GM18867 (cell line): ENCODE results near the gene SVBP.
A peak's percentile ranks its signal among the peaks of the same experiment; 100 is the strongest.
"Not testable (repeated sequence)": the region's sequence is repeated elsewhere in the genome, so short reads cannot be mapped to it uniquely, and the experiment has no call there.

Source experiments
- ATAC-seq: cut with Tn5 transposase; IDR thresholded peaks from one replicate; pipeline ENCODE4 v1.9.1; 2021; ENCODE audit warnings: mild to moderate bottlenecking, moderate library complexity; ENCODE audit not compliant: unreplicated experiment

SVBP gene

GRCh38 chr1:42816585-42817439, at the start of gene SVBP, which contains the start of gene ERMAP:
Gene SVBP, minus strand, starts transcription at chr1:42817397. Its CDS starts 853 bp downstream, at chr1:42816544.
Gene ERMAP, plus strand, starts transcription at chr1:42817122. Its CDS starts 13,327 bp downstream, at chr1:42830449.
- ATAC-seq, result peak; percentile 82

DNA sequence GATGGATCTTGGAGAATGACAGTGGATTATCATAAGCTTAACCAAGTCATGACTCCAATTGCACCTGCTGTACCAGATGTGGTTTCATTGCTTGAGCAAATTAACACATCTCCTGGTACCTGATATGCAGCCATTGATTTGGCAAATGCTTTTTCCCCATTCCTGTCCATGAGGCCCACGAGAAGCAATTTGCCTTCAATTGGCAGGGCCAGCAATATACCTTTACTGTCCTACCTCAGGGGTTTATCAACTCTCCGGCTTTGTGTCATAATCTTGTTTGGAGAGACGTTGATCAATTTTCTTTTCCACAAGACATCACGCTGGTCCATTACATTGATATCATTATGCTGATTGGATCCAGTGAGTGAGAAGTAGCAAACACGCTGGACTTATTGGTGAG, 49.4 kb upstream of the SVBP start:
- no peak for ATAC-seq

GRCh38 chr1:42861014-42861399, 43.8 kb upstream of the SVBP start:
- ATAC-seq, result no peak

- ATAC-seq, result no peak
These were observed 43.3 kb upstream of the SVBP start for GRCh38 chr1:42860339-42861013.

DNA sequence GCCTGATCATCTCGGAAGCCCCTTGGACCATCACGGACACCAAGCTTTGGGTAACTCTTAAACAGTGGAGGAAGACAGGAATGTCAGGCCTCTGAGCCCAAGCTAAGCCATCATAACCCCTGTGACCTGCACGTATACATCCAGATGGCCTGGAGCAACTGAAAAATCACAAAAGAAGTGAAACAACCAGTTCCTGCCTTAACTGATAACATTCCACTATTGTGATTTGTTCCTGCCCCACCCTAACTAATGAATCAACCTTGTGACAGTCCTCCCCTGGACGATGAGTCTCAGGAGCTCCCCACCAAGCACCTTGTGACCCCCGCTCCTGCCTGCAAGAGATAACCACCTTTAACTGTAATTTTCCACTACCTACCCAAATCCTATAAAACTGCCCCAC, 42.2 kb upstream of the SVBP start:
- ATAC-seq, result not testable (repeated sequence)

DNA sequence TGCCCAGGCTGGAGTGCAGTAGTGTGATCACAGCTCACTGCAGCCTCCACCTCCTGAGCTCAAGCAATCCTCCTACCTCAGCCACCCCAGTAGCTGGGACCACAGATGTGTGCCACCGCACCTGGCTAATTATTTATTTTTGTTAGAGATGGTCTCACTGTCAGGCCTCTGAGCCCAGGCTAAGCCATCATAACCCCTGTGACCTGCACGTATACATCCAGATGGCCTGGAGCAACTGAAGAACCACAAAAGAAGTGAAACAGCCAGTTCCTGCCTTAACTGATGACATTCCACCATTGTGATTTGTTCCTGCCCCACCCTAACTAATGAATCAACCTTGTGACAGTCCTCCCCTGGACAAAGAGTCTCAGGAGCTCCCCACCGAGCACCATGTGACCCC, 39.4 kb upstream of the SVBP start:
- ATAC-seq, result not testable (repeated sequence)

DNA sequence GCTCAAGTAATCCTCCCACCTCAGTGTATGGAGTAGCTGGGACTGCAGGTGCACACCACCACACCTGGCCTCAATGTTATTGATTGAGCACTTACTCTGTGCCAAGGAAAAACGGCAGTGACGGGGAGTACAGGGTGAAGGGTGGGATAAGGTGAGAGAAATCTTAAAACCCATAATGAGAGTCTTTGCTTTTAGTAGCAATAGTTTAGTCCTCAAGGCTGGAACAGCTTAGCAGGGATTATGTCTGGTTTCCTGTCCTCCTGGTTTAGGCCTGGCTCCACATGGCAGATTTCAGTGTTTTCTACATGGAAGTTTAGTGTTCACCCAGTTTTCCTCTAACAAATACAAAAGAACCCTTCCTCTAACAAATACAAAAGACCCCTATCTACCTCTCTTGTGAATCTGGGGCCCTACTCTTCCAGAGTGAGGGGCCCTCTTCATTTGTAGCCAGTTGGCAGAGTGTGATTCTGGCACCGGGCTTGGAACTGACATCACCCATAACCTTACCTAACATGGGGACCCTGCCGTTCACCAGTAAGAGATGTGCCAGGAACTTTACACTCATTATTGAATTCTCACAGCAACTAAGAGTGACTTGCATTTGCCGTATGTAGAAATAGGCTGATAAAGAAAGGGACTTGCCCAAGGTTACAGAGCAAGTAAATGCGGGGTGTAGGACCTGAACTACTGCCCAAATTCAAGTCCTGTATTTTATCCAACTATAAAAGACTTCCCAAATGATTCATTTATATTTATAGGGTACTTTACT, 36.1 kb upstream of the SVBP start:
- no peak for ATAC-seq

- no peak for ATAC-seq
These were observed 35.4 kb upstream of the SVBP start for GRCh38 chr1:42852608-42852980.

- no peak for ATAC-seq
These were observed 34.9 kb upstream of the SVBP start for GRCh38 chr1:42851960-42852607.

DNA sequence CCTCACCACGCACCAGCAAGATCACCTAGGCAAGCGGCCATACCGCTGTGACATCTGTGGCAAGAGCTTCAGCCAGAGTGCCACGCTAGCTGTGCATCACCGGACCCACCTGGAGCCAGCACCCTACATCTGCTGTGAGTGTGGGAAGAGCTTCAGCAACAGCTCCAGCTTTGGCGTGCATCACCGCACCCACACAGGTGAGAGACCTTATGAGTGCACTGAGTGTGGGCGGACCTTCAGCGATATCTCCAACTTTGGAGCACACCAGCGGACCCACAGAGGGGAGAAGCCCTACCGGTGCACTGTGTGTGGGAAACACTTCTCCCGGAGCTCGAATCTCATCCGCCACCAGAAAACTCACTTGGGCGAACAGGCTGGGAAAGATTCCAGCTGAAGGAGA, 34.2 kb upstream of the SVBP start:
- ATAC-seq, result no peak

GRCh38 chr1:42849944-42850343, 32.7 kb upstream of the SVBP start:
- no peak for ATAC-seq

GRCh38 chr1:42848823-42849537, 31.8 kb upstream of the SVBP start:
- ATAC-seq, result no peak

- ATAC-seq, result no peak
These were observed 30.7 kb upstream of the SVBP start for GRCh38 chr1:42847721-42848460.

DNA sequence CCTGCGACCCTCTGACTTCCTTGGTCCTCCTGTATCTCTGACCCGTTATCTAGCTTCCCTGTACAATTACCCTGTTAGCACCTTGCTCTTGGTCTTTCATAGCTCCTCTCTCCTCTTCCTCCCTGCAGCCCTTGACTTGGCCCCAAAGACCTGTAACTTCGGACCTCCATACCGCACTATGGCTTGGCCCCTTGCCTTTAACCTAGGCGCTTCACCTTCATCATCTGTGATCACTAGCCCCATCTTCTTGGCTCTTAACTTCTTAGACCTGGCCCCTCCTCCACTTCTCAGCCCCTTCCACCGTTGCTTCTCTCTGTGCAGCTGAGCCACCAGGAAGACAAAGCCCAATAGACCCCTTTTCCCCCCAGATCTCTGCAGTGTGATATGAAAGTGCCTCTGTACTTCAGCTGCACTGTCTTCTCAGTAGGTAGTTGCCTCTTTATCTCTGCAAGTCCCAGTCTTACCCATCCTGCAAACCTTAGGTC, 30.0 kb upstream of the SVBP start:
- no peak for ATAC-seq

- ATAC-seq, result peak; percentile 93
These were observed 29.3 kb upstream of the SVBP start, which contains the start of gene ZNF691 for GRCh38 chr1:42846257-42847110. Gene ZNF691, plus strand, starts transcription at chr1:42846613. Its CDS starts 3,046 bp downstream, at chr1:42849659.

- peak; percentile 17 for ATAC-seq
These were observed 28.7 kb upstream of the SVBP start for GRCh38 chr1:42845866-42846256.

DNA sequence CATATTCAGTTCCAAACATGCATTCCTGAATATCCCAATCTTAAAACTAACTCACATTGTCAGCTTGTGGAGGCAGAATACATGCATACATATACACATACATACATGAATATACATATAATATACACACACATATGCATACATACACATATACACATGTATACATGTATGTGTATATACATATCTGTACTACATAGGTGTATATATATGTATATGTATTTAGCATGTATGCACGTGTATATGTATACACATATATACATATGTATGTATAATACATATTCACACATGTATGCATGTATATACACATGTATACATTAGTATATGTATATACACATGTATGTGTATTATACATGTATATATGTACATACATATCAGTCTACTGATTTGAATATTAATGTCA, 28.0 kb upstream of the SVBP start:
- no peak for ATAC-seq

GRCh38 chr1:42844592-42845140, 27.5 kb upstream of the SVBP start:
- ATAC-seq, result no peak
